Osteoblast (primary cell): ENCODE data around the gene HOXB3. TPM values are rescaled to one million over a fixed set of nuclear protein-coding genes. Genes with fewer than 3 reads are reported as not detected.
A peak's percentile ranks its signal among the peaks of the same experiment; 100 is the strongest.
"Not testable (repeated sequence)": the region's sequence is repeated elsewhere in the genome, so short reads cannot be mapped to it uniquely, and the experiment has no call there.

Experiments used
- DNase-seq: peaks from one replicate; pipeline ENCODE4 v3.0.0; 2011; ENCODE audit warnings: low spot score, mixed read lengths; ENCODE audit not compliant: insufficient read length; ENCODE audit errors: missing footprints
- H2AFZ ChIP-seq: 2 replicates; pipeline ENCODE4 v1.6.0; 2011; ENCODE audit warnings: mild to moderate bottlenecking, low read length
- H3K27ac ChIP-seq: 2 replicates; pipeline ENCODE4 v1.5.1; 2011; ENCODE audit warnings: mild to moderate bottlenecking, low read depth, low read length, moderate library complexity
- H3K27me3 ChIP-seq: 2 replicates; pipeline ENCODE4 v1.6.0; 2012; ENCODE audit warnings: mild to moderate bottlenecking, control low read depth, inconsistent platforms, low read length, moderate library complexity; ENCODE audit not compliant: insufficient read depth
- H3K36me3 ChIP-seq: 2 replicates; pipeline ENCODE4 v1.5.1; 2011; ENCODE audit warnings: mild to moderate bottlenecking, low read length, control low read depth, moderate library complexity; ENCODE audit not compliant: insufficient read depth
- H3K4me1 ChIP-seq: 2 replicates; pipeline ENCODE4 v1.5.1; 2011; ENCODE audit warnings: mild to moderate bottlenecking, low read length, control low read depth, moderate library complexity; ENCODE audit not compliant: insufficient read depth
- H3K4me2 ChIP-seq: 2 replicates; pipeline ENCODE4 v1.6.0; 2011; ENCODE audit warnings: mild to moderate bottlenecking, low read length; ENCODE audit not compliant: insufficient read depth
- H3K4me3 ChIP-seq: fragments of 200-600 bp; sonication (generic); 3 replicates; pipeline ENCODE4 v1.5.1; 2012; ENCODE audit warnings: mild to moderate bottlenecking, low read length, inconsistent platforms; ENCODE audit not compliant: insufficient read depth
- H3K79me2 ChIP-seq: 2 replicates; pipeline ENCODE4 v1.6.0; 2012; ENCODE audit warnings: mild to moderate bottlenecking, low read length, control low read depth, inconsistent platforms; ENCODE audit not compliant: insufficient read depth
- H3K9me3 ChIP-seq: 2 replicates; pipeline ENCODE4 v1.5.1; 2011; ENCODE audit warnings: low read depth, low read length, control low read depth
- H4K20me1 ChIP-seq: 2 replicates; pipeline ENCODE4 v1.6.0; 2012; ENCODE audit warnings: mild to moderate bottlenecking, low read length, control low read depth; ENCODE audit not compliant: insufficient read depth
- total RNA-seq: library from RNA; depleted of rRNA; stranded (reverse); fragments of >200 nt; gene quantifications from 2 replicates; pipeline ENCODE4 v1.2.3, GENCODE V29; 2012
- TF ChIP-seq, protein P1 (sequence below): IDR thresholded peaks from 2 replicates; pipeline ENCODE4 v1.5.1; 2011; ENCODE audit warnings: mild to moderate bottlenecking, low read depth, low read length, moderate library complexity; ENCODE audit errors: extremely low read depth

The HOXB3 gene
- total RNA-seq, 1 donor, result 1.8 TPM

DNA sequence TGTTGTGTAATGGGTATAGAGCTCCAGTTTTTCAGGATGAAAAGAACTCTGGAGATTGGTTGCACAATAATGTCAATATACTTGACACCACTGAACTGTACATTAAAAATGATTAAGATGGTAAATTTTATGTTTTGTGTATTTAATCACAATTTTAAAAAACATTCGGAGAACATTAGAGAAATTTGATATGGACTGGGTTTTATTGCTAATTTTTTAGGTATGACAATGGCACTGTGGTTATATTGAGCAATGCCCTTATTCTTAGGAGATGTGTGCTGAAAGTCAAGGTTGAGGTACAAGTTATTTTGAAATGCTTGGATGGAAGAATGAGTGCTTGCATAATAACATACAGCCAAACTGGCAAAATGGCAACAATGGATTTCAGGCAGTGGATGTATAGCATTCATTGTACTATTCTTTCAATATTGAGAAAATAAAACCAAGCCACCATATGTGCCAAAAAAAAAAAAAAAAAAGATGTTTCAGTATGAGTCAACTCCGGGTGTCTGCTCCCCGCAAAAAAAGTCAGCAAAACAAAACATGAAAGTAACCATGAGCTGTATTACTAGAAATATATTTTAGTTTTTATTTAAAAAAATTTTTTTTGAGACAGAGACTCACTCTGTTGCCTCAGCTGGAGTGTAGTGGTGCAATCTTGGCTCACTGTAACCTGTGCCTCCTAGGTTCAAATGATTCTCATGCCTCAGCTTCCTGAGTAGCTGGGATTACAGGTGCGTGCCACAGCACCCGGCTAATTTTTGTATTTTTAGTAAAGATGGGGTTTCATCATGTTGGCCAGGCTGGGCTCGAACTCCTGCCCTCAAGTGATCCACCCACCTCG is 79.1 kb downstream of the HOXB3 start:
- Histone ChIP-seq H3K79me2 (no peaks in the 10 kb centered on the region), H3K4me2 (peak overlapping the region; percentile 27), H3K27me3 (peaks cover 31% of the 10 kb centered on the region), H3K27ac (no peak overlapping the region), H3K4me1 (peaks cover 8% of the 10 kb centered on the region), H3K9me3 (no peaks in the 10 kb centered on the region), H2AFZ (no peak overlapping the region), H4K20me1 (no peaks in the 10 kb centered on the region), H3K36me3 (no peaks in the 10 kb centered on the region), H3K4me3 (no peak overlapping the region)
- TF ChIP-seq, protein P1, sequence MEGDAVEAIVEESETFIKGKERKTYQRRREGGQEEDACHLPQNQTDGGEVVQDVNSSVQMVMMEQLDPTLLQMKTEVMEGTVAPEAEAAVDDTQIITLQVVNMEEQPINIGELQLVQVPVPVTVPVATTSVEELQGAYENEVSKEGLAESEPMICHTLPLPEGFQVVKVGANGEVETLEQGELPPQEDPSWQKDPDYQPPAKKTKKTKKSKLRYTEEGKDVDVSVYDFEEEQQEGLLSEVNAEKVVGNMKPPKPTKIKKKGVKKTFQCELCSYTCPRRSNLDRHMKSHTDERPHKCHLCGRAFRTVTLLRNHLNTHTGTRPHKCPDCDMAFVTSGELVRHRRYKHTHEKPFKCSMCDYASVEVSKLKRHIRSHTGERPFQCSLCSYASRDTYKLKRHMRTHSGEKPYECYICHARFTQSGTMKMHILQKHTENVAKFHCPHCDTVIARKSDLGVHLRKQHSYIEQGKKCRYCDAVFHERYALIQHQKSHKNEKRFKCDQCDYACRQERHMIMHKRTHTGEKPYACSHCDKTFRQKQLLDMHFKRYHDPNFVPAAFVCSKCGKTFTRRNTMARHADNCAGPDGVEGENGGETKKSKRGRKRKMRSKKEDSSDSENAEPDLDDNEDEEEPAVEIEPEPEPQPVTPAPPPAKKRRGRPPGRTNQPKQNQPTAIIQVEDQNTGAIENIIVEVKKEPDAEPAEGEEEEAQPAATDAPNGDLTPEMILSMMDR, result no peak
- peak; percentile 84 for DNase-seq

DNA sequence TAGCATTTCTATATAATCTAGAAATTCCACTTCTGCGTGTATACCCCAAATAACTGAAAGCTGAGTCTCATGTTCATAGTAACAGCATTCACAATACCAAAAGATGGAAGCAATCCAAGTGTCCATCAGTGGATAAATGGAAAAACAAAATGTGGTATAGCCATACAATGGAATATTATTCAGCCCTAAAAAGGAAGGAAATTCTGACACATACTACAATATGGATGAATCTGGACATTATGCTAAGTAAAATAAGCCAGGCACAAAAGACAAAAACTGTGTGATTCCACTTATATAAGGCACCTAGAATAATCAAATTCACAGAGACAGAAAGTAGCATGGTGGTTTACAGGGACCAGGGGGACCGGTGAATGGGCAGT is 79.7 kb downstream of the HOXB3 start:
- H3K79me2 ChIP-seq, result no peaks in the 10 kb centered on the region
- H3K36me3 ChIP-seq, result no peaks in the 10 kb centered on the region
- no peaks in the 10 kb centered on the region for H3K9me3 ChIP-seq
- H3K27ac ChIP-seq, result no peak overlapping the region
- no peaks in the 10 kb centered on the region for H4K20me1 ChIP-seq
- peaks cover 12% of the 10 kb centered on the region for H3K4me1 ChIP-seq
- TF ChIP-seq, protein P1, result no peak
- H3K4me2 ChIP-seq, result no peak overlapping the region
- H3K4me3 ChIP-seq, result no peak overlapping the region
- no peak for DNase-seq
- H2AFZ ChIP-seq, result no peak overlapping the region
- peaks cover 29% of the 10 kb centered on the region for H3K27me3 ChIP-seq

DNA sequence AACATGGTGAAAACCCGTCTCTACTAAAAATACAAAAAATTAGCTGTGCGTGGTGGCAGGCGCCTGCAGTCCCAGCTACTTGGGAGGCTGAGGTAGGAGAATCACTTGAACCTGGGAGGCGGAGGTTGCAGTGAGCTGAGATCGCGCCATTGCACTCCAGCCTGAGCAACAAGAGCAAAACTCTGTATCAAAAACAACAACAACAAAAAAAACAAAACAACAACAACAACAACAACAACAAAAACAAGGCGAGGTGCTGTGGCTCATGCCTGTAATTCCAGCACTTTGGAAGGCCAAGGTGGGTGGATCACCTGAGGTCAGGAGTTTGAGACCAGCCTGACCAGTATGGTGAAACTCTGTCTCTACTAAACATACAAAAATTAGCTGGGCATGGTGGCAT is 80.3 kb downstream of the HOXB3 start:
- not testable (repeated sequence) for H3K36me3 ChIP-seq, H3K79me2 ChIP-seq, H3K9me3 ChIP-seq, H3K27ac ChIP-seq, H2AFZ ChIP-seq, H3K4me2 ChIP-seq, H4K20me1 ChIP-seq, DNase-seq, H3K4me3 ChIP-seq
- Histone ChIP-seq H3K4me1 (peaks cover 12% of the 10 kb centered on the region), H3K27me3 (peaks cover 23% of the 10 kb centered on the region)

DNA sequence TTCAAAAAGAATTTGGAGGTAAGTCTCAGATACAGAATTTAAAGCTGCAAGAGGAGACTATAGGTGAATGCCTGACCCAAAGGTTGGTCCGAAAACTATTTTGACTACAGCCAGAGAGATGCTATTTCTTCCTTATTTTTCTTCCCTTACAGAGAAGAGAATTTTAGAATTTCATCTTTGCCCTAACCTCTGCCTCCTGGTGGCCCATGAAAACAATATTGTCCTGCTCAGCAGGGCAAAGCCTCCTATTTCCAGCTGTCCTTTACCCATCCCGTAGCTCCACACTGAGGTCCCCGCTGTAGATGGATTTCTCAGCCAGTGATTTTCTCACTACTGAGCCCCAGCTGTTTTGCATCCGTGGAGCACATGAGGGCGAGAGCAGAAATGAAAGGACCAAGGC is 83.8 kb downstream of the HOXB3 start:
- Histone ChIP-seq H3K4me3 (no peak overlapping the region), H3K4me1 (peaks cover 11% of the 10 kb centered on the region), H3K79me2 (no peaks in the 10 kb centered on the region), H3K27me3 (peaks cover 25% of the 10 kb centered on the region), H4K20me1 (no peaks in the 10 kb centered on the region), H3K27ac (no peak overlapping the region), H3K9me3 (no peaks in the 10 kb centered on the region), H3K36me3 (no peaks in the 10 kb centered on the region), H3K4me2 (no peak overlapping the region), H2AFZ (no peak overlapping the region)
- TF ChIP-seq, protein P1, result no peak
- DNase-seq, result no peak
